Heart left ventricle (tissue), 13 donors: ENCODE data around the gene NSG1.

Source experiments
- CTCF ChIP-seq, 12 donors: fragments of 200-600 bp; sonication (generic) in 4 of 12; IDR thresholded peaks; one replicate each; pipeline versions ENCODE4 v1.5.0 to v1.8.0; 2018 to 2022; ENCODE audit warnings: antibody characterized with exemption in 12 of 12, mild to moderate bottlenecking in 5 of 12
- POLR2A ChIP-seq, 2 donors: fragments of 450-650 bp; IDR thresholded peaks; one replicate each; pipeline ENCODE4 v1.6.1; 2017; ENCODE audit warnings: antibody characterized with exemption in 2 of 2, mild to moderate bottlenecking in 2 of 2, moderate library complexity in 2 of 2
- donor health status: ischemic (EF 13 %, LVEDD 7.1; RV severe dilation, severe dysfunction).
- donor health status: DM: no; HTN: yes; CAD: no.
- donor health status: DM: no; HTN: no; CAD: no.
- donor health status: ischemic (EF 25% LVEDD 6.9; RV normal size, moderate dysfunction).
- donor health status: ischemic (EF 25% LVEDD 5.7; RV mildly dilated, moderate dysfunction).
- donor health status: ischemic (EF 35%, LVEDD 5.7; RV mildly dilated, moderate dysfunction).
- donor health status: nonischemic (EF 11% LVEDD 7.7; RV severe dilation, severe dysfunction).
- donor health status: DM: yes; HTN: yes; CAD: no.
- donor health status: PGD.
- donor health status: ischemic (EF 29% LVEDD 5.4; RV normal size, mild dysfunction).
- donor health status: nonischemic (EF 23%, LVEDD 6.1; RV moderate dilation, normal function).

GRCh38 chr4:4439782-4440181 is 52.9 kb downstream of the NSG1 start:
- TF ChIP-seq CTCF (IDR thresholded peaks at IDR 0.05) (no peak), POLR2A (IDR thresholded peaks at IDR 0.05) (no peak)
